Endometrium (tissue), 2 donors: ENCODE measurements around the gene CYTH3.
"Not testable (repeated sequence)": the region's sequence is repeated elsewhere in the genome, so short reads cannot be mapped to it uniquely, and the experiment has no call there.

Experiments used
- FAIRE-seq: peaks from 2 replicates; lab custom pipeline; 2012; peaks lifted over from hg19 to GRCh38; lab: Jason Lieb, UNC
- donor health status: control.
- donor health status: control.

Gene CYTH3

DNA sequence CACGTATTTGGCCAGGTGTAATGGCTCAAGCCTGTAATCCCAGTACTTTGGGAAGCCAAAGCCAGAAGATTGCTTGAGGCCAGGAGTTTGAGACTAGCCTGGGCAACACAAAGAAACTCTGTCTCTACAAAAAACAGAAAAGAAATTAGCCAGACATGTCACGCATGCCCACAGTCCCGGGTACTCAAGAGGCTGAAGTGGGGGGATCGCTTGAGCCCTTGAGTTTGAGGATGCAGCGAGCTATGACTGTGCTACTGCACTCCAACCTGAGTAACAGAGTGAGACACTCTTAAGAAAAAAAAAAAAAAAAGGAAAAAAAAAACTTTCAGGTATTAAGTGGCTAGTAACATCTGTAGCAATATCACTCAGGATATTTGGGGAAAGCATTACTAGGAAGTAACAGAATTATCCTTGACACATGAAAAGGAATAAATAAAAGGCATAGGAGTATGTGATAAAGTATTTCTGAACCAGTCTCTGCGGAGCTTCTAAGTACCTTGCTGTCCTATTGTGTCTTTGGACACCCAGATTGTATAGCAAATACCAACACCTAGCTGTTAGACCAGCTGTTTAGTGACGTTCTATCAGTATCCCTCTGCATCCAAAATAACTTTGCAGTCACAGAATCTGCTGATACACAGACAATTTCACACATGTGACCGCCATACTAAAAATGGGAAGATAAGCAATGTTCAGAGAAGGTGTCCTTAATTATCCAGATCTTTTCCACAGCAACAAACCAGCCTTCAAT, 74.4 kb downstream of the CYTH3 start:
- FAIRE-seq = no peak

DNA sequence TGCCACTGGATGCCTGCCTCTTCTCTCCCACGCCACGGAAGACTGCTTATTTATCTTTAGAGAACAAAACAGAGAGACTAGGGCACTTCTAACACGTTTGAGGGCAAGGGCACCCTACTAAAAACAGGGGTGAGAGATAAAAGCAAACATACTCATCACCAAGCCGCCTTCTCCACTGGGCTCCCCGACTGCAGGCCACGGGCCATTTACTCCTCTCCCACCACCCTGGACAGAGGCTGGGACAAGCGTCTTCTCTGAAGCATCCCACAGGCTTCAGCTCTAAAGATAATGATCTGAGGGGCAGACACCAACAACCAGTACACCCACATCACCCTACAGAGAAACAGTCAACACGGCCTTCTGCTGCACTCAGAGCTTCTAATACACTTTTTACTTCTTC, 78.7 kb downstream of the CYTH3 start:
- no peak for FAIRE-seq

DNA sequence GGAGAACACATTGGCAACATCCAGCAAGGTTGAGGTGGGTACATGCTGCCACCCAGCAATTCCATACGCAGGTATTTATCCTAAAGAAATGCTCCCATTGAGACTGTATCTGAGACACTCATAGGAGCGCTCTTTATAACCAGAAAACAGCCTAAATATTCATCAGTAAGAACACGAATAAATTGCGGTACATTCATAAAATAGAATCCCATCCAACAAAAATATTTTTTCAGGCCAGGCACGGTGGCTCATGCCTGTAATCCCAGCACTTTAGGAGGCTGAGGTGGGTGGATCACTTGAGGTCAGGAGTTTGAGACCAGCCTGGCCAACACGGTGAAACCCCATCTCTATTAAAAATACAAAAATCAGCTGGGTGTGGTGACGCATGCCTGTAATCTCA, 81.9 kb downstream of the CYTH3 start:
- FAIRE-seq = not testable (repeated sequence)

GRCh38 chr7:6188389-6188788, 84.0 kb downstream of the CYTH3 start:
- no peak for FAIRE-seq

- no peak for FAIRE-seq
These were observed 85.8 kb downstream of the CYTH3 start for GRCh38 chr7:6186577-6186976.

DNA sequence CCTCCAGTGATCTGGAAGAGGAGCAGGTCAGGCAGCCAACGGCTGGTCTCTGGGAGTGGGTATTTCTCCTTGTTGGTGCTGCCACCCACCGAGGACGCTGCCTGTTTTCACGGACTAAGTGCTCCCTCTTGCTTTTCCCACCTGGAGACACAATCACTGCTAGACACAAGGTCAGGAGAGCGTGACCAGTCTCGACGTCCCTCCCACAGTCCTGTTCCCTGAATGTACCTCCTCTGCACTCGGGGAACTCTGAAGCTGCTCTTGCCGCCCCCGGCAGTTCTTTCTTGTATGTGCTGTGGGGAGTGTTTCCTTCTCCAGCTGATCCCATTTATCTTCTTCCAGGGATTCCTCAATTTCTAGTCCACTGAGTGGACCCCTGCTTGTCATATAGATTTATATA, 89.4 kb downstream of the CYTH3 start:
- no peak for FAIRE-seq

- FAIRE-seq = no peak
These were observed 91.3 kb downstream of the CYTH3 start for GRCh38 chr7:6181136-6181535.

GRCh38 chr7:6180344-6180725, 92.1 kb downstream of the CYTH3 start:
- FAIRE-seq = no peak

GRCh38 chr7:6179620-6180343, 92.6 kb downstream of the CYTH3 start:
- FAIRE-seq = no peak

- no peak for FAIRE-seq
These were observed 94.0 kb downstream of the CYTH3 start for GRCh38 chr7:6178298-6179029.

DNA sequence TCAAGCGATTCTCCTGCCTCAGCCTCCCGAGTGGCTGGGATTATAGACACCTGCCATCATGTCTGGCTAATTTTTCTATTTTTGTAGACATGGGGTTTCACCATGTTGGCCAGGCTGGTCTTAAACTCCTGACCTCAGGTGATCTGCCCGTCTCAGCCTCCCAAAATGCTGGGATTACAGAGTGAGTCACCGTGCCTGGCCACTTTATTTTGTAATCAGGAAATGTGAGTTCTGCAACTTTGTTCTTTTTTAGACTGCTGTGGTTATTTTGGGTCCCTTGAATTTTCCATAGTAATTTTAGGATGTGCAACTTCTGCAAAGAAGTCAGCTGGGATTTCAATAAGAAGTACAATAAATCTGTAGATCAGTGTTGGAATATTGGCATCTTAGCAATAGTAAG, 96.8 kb downstream of the CYTH3 start:
- no peak for FAIRE-seq

- no peak for FAIRE-seq
These were observed 99.5 kb downstream of the CYTH3 start for GRCh38 chr7:6172910-6173295.

DNA sequence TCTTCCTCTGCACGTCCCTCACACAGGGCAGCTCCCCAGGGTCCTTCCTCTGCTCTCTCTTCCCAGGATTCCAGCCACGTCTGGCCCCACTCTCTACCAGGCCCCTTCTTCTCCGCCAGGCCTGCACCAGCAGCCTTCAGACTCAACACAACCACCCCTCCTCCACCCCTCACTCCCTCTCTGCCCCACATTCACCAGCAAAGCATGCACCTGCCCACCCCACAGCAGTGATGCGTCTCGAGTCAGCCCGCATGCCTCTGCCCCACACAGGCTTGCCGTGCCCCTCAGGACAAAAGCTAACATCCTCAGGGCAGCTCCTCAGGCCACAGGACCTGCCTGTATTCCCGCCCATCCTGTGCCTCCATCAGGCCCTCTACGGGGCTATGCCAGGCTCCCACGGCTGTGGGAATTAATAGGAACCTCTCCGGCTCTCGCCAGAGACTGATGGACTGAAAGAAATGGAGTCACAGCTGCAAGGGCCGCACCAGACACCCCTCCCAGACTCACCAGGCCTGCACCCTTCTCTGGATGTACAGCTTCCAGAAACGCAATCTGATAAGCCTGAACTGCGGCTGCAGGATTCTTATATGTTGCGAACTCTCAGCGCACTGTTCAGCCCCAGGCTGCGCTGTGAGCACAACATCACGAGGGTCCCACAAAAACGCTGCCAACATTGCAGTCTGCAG, 100.1 kb downstream of the CYTH3 start:
- no peak for FAIRE-seq

DNA sequence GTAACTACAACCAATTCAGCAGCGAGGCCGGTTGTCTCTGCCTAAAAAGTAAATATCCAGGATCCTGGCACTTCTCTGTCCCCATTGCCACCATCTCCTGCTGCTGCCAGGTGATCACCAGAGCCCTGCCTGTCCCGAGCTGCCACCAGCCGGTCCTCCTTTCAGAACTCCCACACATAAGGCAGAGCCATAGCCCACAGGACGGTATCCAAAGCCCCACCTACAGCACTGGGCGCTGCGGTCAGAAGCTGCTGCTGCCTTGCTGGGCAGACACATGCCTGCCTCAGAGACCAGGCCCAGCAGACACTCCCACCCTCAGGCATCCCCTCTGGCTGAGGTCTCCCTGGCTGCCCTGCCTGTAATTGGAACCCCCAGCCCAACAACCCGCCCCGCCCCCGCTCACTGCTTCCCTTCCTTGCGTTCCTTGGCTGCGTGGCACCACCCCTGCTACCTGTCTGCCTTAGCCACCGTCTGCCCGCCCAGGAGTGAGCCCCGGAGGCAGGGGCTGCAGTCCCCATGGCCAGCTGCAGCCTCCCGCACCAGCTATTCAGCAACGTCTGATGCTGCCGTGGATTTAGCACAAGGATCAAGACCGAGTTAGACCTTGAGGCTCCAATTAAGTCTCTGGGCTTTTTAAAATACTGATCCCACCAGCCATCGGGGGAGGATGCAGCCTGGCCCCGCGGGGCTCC, 100.7 kb downstream of the CYTH3 start:
- no peak for FAIRE-seq

GRCh38 chr7:6170571-6171531, 101.6 kb downstream of the CYTH3 start:
- no peak for FAIRE-seq

DNA sequence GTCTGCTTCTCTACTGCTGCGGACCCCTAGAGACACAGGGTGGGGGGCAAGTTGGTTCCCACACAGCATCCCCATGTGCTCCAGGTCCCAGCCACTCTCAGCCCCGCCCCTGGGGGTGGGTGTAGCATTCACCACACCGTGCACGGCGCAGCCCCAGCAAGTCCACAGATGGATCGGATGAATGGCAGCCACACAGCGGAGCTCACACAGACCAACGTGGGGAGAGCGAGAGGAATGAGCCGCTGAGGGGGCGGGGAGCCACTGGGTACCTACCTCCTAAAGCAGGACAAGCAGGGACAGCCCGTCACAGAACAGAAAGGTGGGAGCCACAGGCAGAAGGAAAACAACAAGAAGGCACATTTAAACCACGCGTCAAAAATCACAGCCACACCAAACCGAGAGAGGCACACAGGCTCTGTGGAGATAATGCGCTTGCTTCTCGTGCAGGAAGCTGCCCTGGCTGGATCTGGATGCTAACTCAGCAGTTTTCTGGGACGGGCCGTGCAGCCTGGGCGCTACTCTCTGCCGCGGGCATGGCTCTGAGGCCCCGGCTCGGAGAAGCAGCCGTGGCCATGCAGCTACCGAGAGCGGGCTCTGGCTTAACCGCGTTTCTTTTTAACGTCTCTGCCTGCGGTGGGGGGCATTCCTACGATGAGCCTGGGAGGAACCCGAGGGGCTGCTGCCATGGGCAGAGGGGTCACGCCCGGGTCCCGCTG, 102.5 kb downstream of the CYTH3 start:
- FAIRE-seq = no peak

- no peak for FAIRE-seq
These were observed 104.0 kb downstream of the CYTH3 start for GRCh38 chr7:6168477-6168868.

DNA sequence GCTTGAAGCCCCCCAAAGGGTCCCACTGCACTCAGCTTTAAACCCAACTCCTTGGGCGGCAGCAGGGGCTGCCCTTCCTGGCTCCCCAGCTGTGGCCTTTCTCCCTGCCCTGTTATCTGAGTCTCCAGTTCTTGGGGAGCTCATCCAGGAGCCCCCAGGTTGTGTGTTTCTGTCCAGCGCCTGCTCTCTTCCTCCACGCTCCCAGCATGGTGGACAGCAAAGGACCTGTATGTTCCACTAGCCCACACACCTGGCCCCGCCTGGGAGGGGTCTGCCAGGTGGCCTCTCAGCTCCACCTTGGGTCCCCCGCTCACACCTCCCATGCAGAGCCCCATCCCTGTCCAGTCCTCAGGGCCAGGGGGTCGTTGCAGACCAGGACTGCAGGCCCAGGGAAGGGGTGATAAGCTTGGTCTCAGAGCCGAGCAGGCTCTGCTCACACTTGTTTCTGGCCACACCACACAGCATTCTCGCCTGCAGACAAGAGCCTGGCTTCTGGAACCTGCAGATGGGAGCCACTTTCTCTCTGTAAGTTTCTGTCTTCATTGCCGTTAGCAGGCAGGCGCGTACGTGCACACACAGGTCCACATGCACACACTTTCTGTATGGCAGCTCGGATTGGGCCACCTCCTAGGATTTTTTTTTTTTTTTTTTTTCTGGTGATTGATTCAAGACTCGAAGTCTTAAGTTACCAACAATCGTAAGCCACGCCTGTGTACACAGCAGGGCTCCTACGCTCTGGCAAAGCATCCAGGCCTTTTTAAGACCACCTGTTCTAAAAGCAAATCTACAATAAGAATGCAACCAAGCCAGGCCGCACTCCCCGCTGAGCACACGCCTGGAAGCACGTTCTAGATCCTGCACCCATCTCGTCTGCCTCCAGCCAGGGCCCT, 104.6 kb downstream of the CYTH3 start:
- FAIRE-seq = no peak

DNA sequence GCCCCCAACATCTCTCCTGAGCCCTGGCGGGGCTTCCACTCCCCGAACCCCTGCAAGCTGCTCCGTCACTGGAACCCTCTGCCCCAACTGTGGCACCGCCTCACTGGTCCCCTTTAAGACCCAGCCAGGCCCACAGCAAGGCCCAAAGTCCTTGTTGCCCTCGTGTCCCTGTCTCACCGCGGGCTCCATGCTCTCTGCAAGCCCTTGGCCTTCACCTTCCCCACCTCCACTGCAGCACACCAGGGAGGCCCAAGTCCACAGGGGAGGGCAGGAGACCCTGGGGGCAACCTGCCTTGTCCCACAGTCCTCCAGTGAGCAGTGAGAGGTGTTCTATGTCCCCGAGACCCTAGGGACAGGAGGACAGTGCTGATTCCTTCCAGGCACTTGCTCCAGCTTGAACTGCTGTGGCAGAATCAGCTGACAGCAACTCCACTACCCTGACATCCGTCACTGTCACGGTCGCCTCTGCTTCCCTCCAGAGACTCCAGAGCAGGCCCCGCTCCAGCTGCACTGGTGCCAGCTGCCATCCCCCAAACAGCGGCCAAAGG, 105.3 kb downstream of the CYTH3 start:
- FAIRE-seq = no peak
